ENCODE data around the gene CCDC88C.

- TF ChIP-seq EZH2 (IDR thresholded peaks at IDR 0.05; ENCODE audit: borderline replicate concordance, low read length) (no peak), CTCF (IDR thresholded peaks at IDR 0.05; ENCODE audit: low read length) (no peak)
These were observed 148.3 kb downstream of the CCDC88C start for GRCh38 chr14:91269076-91269991.
